SJSA1 (cell line): ENCODE measurements around the gene RICTOR. TPM values are rescaled to one million over a fixed set of nuclear protein-coding genes. Genes with fewer than 3 reads are reported as not detected.
"Not testable (repeated sequence)": the region's sequence is repeated elsewhere in the genome, so short reads cannot be mapped to it uniquely, and the experiment has no call there.

Experiments used
- DNase-seq, 2 experiments: peaks; one replicate each; pipeline ENCODE4 v3.0.0-alpha.2; 2015 to 2020; ENCODE audit warnings: low spot score in 2 of 2, low read depth in 1 of 2
- H3K27ac ChIP-seq: fragments of 250-450 bp; sonication (Bioruptor Pico); 2 replicates; pipeline ENCODE4 v1.5.1; 2020; ENCODE audit warnings: mild to moderate bottlenecking, moderate library complexity
- H3K27me3 ChIP-seq: fragments of 250-450 bp; sonication (Bioruptor Pico); replicated peaks from 2 replicates; pipeline ENCODE4 v1.5.1; 2020; ENCODE audit warnings: mild to moderate bottlenecking, moderate library complexity
- H3K36me3 ChIP-seq: fragments of 250-450 bp; sonication (Bioruptor Pico); 2 replicates; pipeline ENCODE4 v1.5.1; 2020; ENCODE audit warnings: mild to moderate bottlenecking
- H3K4me1 ChIP-seq: fragments of 250-450 bp; sonication (Bioruptor Pico); replicated peaks from 2 replicates; pipeline ENCODE4 v1.6.1; 2021; ENCODE audit warnings: mild to moderate bottlenecking
- H3K4me3 ChIP-seq: fragments of 250-450 bp; sonication (Bioruptor Pico); 2 replicates; pipeline ENCODE4 v1.5.1; 2020; ENCODE audit warnings: mild to moderate bottlenecking
- H3K9me3 ChIP-seq: fragments of 250-450 bp; sonication (Bioruptor Pico); replicated peaks from 2 replicates; pipeline ENCODE4 v1.5.1; 2020; ENCODE audit warnings: mild to moderate bottlenecking
- total RNA-seq: library from RNA; depleted of rRNA; stranded (reverse); fragments of >200 nt; shearing (Covaris generic); gene quantifications from 2 replicates; pipeline ENCODE4 v1.2.3, GENCODE V29; 2014

RICTOR gene
- total RNA-seq, 1 experiment from 2014 or later = 16.8 TPM

DNA sequence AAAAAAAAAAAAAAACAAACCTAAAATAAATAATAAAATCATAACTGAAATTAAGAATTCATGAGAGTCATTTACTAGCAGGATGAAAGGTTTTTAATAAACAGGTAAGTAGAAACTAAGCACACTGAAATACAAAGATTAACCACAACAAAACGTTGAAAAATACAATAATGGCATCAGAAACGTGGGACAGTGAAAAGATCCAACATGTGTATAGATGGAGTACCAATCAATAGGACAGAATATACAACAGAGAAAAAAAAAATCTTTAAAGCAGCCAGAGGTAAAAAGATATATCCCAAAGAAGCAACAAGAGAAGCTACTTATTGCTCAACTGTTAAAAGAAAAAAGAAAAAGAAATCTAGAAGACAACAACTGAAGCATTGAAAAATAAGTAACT lies 75.2 kb downstream of the RICTOR start:
- Histone ChIP-seq H3K27me3 (no peaks in the 10 kb centered on the region), H3K4me1 (no peaks in the 10 kb centered on the region), H3K27ac (no peak overlapping the region), H3K9me3 (no peaks in the 10 kb centered on the region), H3K4me3 (no peak overlapping the region), H3K36me3 (peaks cover 5% of the 10 kb centered on the region; the same call in 1 of the 2 replicates)
- DNase-seq = no peak

DNA sequence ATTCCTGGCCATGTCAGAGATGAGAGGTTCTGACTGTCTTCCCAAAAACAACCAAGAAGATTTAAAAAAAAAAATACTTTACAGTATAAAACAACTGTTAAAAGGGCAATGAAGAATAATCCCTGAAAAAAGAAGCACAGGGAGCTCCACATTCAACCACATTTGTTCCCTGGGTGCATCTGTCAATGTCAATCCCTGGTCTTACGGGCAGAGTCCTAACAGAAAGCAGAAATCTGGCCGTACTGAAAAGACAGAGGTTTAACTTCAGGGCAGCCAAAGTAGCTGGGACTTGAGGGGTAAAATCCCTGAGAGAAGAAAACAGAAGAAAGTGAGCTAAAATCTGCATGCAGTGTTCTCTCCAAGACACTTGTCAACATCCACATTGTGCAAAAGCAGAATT lies 76.6 kb downstream of the RICTOR start:
- no peaks in the 10 kb centered on the region for H3K27me3 ChIP-seq
- no peak for DNase-seq

DNA sequence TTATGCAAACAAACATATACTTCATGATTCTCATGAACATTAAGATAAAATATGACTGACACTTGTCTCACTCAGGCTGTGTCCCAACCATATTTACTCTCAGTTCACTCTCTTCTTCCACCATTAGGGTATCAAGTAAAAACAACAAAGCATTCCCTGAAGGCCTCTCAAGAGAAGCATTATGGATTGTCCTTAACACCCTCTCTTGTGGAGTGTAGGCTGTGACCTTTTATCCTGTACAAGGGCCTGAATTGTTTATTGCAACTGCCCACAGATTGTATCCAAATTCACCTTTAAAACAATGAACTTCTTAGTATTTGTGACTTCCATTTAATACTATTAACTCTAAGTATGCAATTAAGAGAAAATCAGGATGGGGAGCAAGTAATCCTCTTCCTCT lies 78.1 kb downstream of the RICTOR start:
- Histone ChIP-seq H3K27me3 (no peaks in the 10 kb centered on the region), H3K4me3 (no peak overlapping the region), H3K36me3 (peaks cover 5% of the 10 kb centered on the region; the same call in 1 of the 2 replicates), H3K9me3 (no peaks in the 10 kb centered on the region), H3K27ac (no peak overlapping the region), H3K4me1 (no peaks in the 10 kb centered on the region)
- no peak for DNase-seq

More for the DNA sequence above, 76.6 kb downstream of the RICTOR start:
- Histone ChIP-seq H3K36me3 (peaks cover 5% of the 10 kb centered on the region; the same call in 1 of the 2 replicates), H3K9me3 (no peaks in the 10 kb centered on the region), H3K27ac (no peak overlapping the region), H3K4me3 (no peak overlapping the region), H3K4me1 (no peaks in the 10 kb centered on the region)

DNA sequence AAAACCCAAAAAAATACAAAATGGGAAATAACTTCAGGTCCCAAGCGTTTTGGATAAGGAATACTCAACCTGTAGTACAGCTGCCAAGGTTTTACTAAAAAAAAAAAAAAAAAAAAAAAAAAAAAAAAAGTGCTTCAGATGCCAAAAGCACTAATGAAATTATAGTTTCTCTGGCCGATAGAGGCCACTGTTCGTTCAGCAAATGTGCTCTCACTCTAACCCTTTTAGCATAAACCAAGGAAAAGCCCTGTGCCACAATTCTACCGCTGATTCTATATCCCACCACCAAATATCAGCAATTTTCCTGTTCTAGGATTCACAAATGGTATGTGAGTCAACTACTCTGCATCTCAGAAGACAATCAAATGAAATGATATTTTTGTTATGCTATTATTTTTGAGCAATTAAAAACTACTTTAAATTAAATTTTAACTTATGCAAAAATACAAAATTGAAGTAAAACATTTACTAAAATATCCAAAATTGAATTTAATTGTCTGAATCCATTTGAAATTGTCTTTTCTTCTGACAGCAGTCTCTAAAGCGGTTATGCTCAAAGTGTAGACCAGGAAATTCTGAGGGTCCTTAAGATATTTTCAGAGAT lies 79.8 kb downstream of the RICTOR start:
- no peak overlapping the region for H3K27ac ChIP-seq

DNA sequence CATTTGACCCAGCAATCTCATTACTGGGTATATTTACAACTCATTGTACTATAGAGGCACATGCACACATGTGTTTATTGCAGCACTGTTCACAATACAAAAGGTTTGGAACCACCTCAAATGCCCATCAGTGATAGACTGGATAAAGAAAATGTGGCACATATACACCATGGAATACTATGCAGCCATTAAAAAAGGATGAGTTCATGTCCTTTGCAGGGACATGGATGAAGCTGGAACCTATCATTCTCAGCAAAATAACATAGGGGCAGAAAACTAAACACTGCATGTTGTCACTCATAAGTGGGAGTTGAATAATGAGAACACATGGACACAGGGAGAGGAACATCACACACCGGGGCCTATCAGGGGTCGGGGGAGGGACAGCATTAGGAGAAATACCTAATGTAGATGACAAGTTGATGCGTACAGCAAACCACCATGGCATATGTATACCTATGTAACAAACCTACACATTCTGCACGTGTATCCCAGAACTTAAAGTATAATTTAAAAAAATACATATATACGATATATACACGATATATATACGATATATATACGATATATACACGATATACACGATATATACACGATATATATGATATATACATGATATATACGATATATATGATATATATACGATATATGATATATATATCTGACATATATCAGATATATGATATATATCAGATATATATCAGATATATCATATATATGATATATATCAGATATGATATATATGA lies 84.1 kb downstream of the RICTOR start:
- H3K4me1 ChIP-seq, H3K9me3 ChIP-seq, H3K27ac ChIP-seq, H3K4me3 ChIP-seq, DNase-seq, H3K27me3 ChIP-seq: not testable (repeated sequence)
- H3K36me3 ChIP-seq = peaks cover 21% of the 10 kb centered on the region

More for the DNA sequence above, 79.8 kb downstream of the RICTOR start:
- H3K4me3 ChIP-seq = no peak overlapping the region
- peaks cover 9% of the 10 kb centered on the region for H3K36me3 ChIP-seq
- DNase-seq = peak in 1 of 2 experiments; percentile 42
- no peaks in the 10 kb centered on the region for H3K9me3 ChIP-seq
- H3K4me1 ChIP-seq = no peaks in the 10 kb centered on the region
- no peaks in the 10 kb centered on the region for H3K27me3 ChIP-seq

DNA sequence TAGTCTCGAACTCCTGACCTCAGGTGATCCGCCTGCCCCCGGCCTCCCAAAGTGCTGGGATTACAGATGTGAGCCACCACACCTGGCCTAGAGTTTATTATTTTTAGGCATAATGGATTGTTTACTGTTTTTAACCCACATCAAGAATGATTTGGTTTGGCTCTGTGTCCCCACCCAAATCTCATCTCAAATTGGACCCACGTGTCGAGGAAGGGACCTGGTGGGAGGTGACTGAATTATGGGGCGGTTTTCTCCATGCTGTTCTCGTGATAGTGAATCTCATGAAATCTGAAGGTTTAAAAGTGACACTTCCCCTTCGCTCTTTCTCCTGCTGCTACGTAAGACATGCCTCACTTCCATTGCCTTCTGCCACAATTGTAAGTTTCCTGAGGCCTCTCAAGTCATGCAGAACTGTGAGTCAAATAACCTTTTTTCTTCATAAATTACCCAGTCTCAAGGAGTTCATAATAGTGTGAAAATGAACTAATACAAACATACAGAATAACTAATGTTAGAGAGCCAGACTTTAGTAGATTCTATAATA lies 88.2 kb downstream of the RICTOR start:
- no peaks in the 10 kb centered on the region for H3K4me1 ChIP-seq
- no peaks in the 10 kb centered on the region for H3K27me3 ChIP-seq
- H3K27ac ChIP-seq = no peak overlapping the region
- no peak for DNase-seq
- no peak overlapping the region for H3K4me3 ChIP-seq
- H3K9me3 ChIP-seq = no peaks in the 10 kb centered on the region
- peaks cover 21% of the 10 kb centered on the region for H3K36me3 ChIP-seq

DNA sequence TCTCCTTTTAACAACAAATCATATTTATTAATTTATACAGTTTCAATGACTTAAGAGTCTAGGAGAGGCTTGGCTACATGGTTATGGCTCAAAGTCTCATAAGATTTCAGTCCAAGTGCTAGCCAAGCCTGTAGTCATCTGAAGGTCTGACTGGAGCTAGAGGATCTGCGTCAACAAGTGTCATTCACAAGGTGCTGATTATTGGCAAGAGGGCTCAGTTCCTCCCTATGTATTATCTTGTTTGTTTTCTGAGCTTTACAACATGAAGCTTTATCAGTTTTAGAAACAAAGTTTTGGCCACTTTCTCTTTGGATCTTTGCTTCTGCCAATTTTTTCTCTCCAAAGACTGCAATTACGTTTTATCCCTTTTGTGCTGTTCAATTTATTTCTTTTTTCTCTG lies 94.7 kb downstream of the RICTOR start:
- no peaks in the 10 kb centered on the region for H3K9me3 ChIP-seq
- H3K27me3 ChIP-seq = no peaks in the 10 kb centered on the region
- no peak overlapping the region for H3K27ac ChIP-seq
- DNase-seq = no peak
- no peak overlapping the region for H3K4me3 ChIP-seq
- no peaks in the 10 kb centered on the region for H3K4me1 ChIP-seq
- peaks cover 3% of the 10 kb centered on the region; the same call in 1 of the 2 replicates for H3K36me3 ChIP-seq

DNA sequence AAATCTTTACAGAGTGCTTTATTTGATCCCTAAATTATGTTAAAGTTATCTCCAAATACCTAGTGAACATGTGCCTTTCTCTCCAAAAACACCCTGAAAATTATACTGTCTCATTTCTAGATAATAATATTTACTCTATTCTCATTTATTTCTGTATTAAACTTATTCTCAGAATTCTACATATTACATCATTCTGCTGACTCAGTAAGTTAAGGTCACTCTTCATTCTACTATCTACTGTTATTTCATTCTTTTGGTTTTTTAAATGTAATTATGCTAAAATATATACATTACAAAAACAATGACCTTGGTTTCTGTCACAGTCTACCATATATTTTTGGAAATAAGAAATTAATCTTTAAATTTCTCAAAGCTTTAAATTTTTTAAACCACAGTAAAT lies 96.2 kb downstream of the RICTOR start:
- Histone ChIP-seq H3K4me3 (no peak overlapping the region), H3K27ac (no peak overlapping the region), H3K36me3 (peaks cover 3% of the 10 kb centered on the region; the same call in 1 of the 2 replicates), H3K9me3 (no peaks in the 10 kb centered on the region), H3K27me3 (no peaks in the 10 kb centered on the region), H3K4me1 (no peaks in the 10 kb centered on the region)
- no peak for DNase-seq

DNA sequence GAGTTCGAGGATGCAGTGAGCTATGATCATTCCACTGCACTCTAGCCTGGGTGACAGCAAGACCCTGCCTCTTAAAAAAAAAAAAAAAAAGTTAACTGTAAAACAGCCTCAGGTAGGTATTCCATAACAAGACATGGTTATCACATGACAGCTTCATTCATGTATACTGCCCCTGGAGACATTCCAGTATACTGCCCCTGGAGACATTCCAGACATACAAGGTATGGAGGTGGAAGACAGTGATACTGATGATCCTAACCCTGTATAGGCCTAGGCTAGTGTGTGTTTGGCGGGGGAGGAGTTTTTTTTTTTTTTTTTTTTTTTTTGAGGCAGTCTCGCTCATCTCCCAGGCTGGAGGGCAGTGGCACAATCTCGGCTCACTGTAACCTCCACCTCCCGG lies 105.5 kb downstream of the RICTOR start:
- H3K4me3 ChIP-seq = no peak overlapping the region
- no peak for DNase-seq
- no peaks in the 10 kb centered on the region for H3K4me1 ChIP-seq
- H3K9me3 ChIP-seq = no peaks in the 10 kb centered on the region
- H3K27me3 ChIP-seq = no peaks in the 10 kb centered on the region
- H3K27ac ChIP-seq = no peak overlapping the region
- peaks cover 18% of the 10 kb centered on the region for H3K36me3 ChIP-seq

DNA sequence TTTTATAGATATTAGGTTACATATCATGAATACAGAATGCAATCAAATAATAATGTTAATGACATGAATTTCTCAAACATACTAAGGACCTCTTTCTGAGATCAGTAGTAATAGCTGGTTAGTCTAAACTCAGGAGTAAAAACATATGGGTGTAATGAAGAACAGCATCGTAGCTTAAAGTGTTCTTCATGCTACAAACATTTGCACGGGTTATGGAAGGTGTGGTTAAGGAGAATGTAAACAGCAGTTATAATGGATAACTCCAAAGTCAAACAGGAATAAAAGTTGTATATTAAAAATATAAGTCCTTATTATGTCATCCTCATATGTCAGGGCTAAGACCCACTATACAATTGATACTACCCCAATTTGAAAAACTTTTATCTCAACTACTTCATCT lies 112.5 kb downstream of the RICTOR start:
- no peaks in the 10 kb centered on the region for H3K4me1 ChIP-seq
- no peak for DNase-seq
- H3K36me3 ChIP-seq = peaks cover 38% of the 10 kb centered on the region
- no peak overlapping the region for H3K27ac ChIP-seq
- H3K4me3 ChIP-seq = no peak overlapping the region
- H3K27me3 ChIP-seq = no peaks in the 10 kb centered on the region
- H3K9me3 ChIP-seq = no peaks in the 10 kb centered on the region

DNA sequence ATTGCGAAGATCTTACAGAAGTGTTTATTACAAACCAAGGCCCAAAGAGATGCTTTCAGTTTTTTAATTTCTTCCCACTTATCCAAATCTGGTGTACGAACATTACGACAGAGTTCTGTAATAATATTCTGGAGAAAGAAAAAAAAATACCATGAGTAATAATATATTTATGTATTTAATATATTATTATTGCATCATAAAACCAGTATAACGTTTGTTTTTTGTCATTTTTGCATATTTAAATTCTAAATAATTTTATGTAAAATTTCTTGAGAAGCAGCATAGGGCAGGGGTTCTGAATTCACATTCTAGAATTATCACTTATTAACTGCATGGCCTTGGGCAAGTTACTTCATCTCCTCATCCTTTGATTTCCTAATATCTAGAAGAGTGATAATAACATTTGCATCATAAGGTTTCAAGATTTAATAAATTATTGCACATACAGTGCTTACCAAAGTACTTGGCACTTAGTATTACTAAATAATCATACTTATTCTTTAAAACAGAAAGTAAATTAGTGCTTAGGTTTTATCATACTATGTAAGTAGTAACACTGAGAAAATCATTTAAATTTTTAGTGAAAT lies 120.7 kb downstream of the RICTOR start:
- Histone ChIP-seq H3K4me3 (no peak overlapping the region), H3K9me3 (no peaks in the 10 kb centered on the region), H3K27me3 (no peaks in the 10 kb centered on the region), H3K4me1 (no peaks in the 10 kb centered on the region), H3K27ac (no peak overlapping the region), H3K36me3 (peaks cover 57% of the 10 kb centered on the region)
- DNase-seq = no peak

DNA sequence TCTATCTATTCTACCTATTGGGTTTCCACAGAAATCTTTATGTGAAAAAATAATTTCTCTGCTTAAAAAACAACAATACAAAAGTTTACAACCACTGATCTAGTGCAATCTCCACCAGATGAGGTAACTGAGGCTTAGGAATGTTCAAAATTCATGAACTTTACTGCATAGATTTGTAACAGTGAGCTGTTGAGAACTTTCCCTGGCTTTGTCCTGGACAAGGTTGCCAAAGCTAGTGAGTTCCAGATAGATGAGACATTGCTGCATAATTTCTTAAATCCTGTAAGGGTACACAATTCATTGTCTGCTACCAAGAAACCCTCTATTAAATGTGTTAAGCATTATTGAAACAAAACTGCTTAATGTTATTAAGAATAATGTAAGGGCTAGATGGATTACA lies 125.7 kb downstream of the RICTOR start:
- H3K27ac ChIP-seq = no peak overlapping the region

DNA sequence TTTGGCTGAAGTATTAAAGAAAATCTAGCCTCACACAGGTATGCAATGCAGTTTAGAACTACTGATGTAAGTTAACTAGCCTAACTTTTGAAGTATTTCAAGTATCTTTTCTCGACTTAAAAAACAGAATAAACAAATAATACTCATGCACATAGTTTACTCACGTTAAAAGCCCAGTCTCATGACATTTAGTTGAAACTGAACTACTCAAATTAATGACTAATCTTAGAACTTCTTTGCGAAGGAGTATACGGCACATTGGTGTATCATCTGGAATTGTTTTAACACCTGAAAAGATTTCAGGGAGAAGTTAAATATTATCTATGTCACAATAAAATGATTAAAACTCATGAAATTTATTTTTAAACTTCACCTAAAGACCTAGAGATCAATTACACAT lies 129.9 kb downstream of the RICTOR start:
- Histone ChIP-seq H3K4me1 (no peaks in the 10 kb centered on the region), H3K27ac (no peak overlapping the region), H3K27me3 (no peaks in the 10 kb centered on the region), H3K36me3 (peaks cover 26% of the 10 kb centered on the region), H3K4me3 (no peak overlapping the region), H3K9me3 (no peaks in the 10 kb centered on the region)
- no peak for DNase-seq

More for the DNA sequence above, 125.7 kb downstream of the RICTOR start:
- Histone ChIP-seq H3K36me3 (peaks cover 46% of the 10 kb centered on the region), H3K4me1 (no peaks in the 10 kb centered on the region), H3K9me3 (no peaks in the 10 kb centered on the region), H3K27me3 (no peaks in the 10 kb centered on the region), H3K4me3 (no peak overlapping the region)
- DNase-seq = no peak

DNA sequence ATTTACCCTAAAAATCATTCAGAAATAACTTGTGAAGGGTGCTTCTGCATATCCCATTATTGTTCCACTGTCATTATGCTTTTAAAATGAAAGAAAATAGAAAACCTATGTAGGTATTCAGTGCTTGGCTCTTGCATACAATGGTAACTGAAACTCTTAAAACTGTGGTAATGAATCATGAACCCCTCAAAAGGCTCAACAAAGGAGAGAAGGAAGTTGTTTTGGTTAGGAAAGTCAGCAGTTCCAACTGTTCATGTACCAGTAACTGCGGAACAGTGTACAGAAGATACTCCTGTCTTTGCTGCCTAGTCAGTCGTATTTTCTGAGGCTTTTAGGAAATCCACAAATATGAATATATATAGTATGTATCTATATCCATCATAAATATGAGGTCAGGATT lies 132.3 kb downstream of the RICTOR start:
- Histone ChIP-seq H3K9me3 (no peaks in the 10 kb centered on the region), H3K4me3 (no peak overlapping the region), H3K36me3 (peaks cover 24% of the 10 kb centered on the region), H3K27ac (no peak overlapping the region), H3K4me1 (no peaks in the 10 kb centered on the region), H3K27me3 (no peaks in the 10 kb centered on the region)
- DNase-seq = no peak
